ENCODE results near the gene PLEKHB1.
A peak's percentile ranks its signal among the peaks of the same experiment; 100 is the strongest.

PLEKHB1 gene

GRCh38 chr11:73645972-73646631, at the start of gene PLEKHB1:
Gene PLEKHB1 (plus strand): TSS chr11:73646581. CDS start chr11:73646609, 28 bp downstream.
- no peak for DNase-seq

- no peak for DNase-seq
These were observed 48.9 kb upstream of the PLEKHB1 start for GRCh38 chr11:73597336-73597955.

GRCh38 chr11:73597956-73598718, 48.2 kb upstream of the PLEKHB1 start, which contains the start of gene FAM168A:
Gene FAM168A (minus strand): TSS chr11:73598112. CDS start chr11:73468474, 129,638 bp downstream.
- DNase-seq: peak; percentile 92

GRCh38 chr11:73598719-73599379, 47.5 kb upstream of the PLEKHB1 start:
- DNase-seq: no peak

- DNase-seq: no peak
These were observed 33.7 kb upstream of the PLEKHB1 start for GRCh38 chr11:73612601-73613140.

- DNase-seq: no peak
These were observed 31.8 kb upstream of the PLEKHB1 start for GRCh38 chr11:73614591-73614990.

GRCh38 chr11:73622926-73623593, 23.3 kb upstream of the PLEKHB1 start:
- DNase-seq: no peak

GRCh38 chr11:73623686-73624085, 22.7 kb upstream of the PLEKHB1 start:
- no peak for DNase-seq

GRCh38 chr11:73625696-73626318, 20.6 kb upstream of the PLEKHB1 start:
- DNase-seq: peak; percentile 14

- DNase-seq: no peak
These were observed 16.5 kb upstream of the PLEKHB1 start for GRCh38 chr11:73629907-73630306.

GRCh38 chr11:73632996-73633395, 13.4 kb upstream of the PLEKHB1 start:
- DNase-seq: no peak

GRCh38 chr11:73633999-73634398, 12.4 kb upstream of the PLEKHB1 start:
- no peak for DNase-seq

- DNase-seq: no peak
These were observed 10.7 kb upstream of the PLEKHB1 start for GRCh38 chr11:73635721-73636120.

GRCh38 chr11:73636249-73636648, 10.1 kb upstream of the PLEKHB1 start:
- no peak for DNase-seq

- DNase-seq: no peak
These were observed 9.4 kb upstream of the PLEKHB1 start for GRCh38 chr11:73637012-73637411.

- no peak for DNase-seq
These were observed 5.8 kb upstream of the PLEKHB1 start for GRCh38 chr11:73640592-73640991.

GRCh38 chr11:73641668-73642067, 4.7 kb upstream of the PLEKHB1 start:
- no peak for DNase-seq

GRCh38 chr11:73645121-73645969, 1.0 kb upstream of the PLEKHB1 start:
- no peak for DNase-seq

- peak; percentile 36 for DNase-seq
These were observed 1.2 kb downstream of the PLEKHB1 start for GRCh38 chr11:73647459-73648100.

GRCh38 chr11:73648121-73648520, 1.7 kb downstream of the PLEKHB1 start:
- DNase-seq: no peak

All from NCI-H2081 treated with DMSO at 0.1 percent for 48 hours (cell line).